Adrenal gland (tissue), 12 donors: ENCODE results near the gene ISCA1. TPM values are rescaled to one million over a fixed set of nuclear protein-coding genes. Genes with fewer than 3 reads are reported as not detected.

Source experiments
- DNase-seq, 7 donors: peaks; one replicate each; pipeline ENCODE4 v3.0.0-alpha.2; 2019 to 2020
- H3K27ac ChIP-seq, 5 donors: fragments of 200-600 bp; sonication (generic) in 4 of 5; 1 replicate in 3 of 5; 2 replicates in 2 of 5; pipeline versions ENCODE4 v1.5.1 to v1.8.0; 2016 to 2020; ENCODE audit warnings: mild to moderate bottlenecking in 1 of 5
- H3K27me3 ChIP-seq: fragments of 200-600 bp; 2 replicates; pipeline ENCODE4 v1.8.0; 2021
- H3K36me3 ChIP-seq, 2 donors: fragments of 200-600 bp; replicated peaks in 1 of 2; 1 replicate in 1 of 2; 2 replicates in 1 of 2; pipeline versions ENCODE4 v1.5.1 to v1.8.0; 2018 to 2022
- H3K4me1 ChIP-seq, 2 donors: fragments of 200-600 bp; replicated peaks in 1 of 2; 1 replicate in 1 of 2; 2 replicates in 1 of 2; pipeline versions ENCODE4 v1.5.1 to v1.8.0; 2018 to 2021
- H3K4me3 ChIP-seq, 4 donors: fragments of 200-600 bp; sonication (generic) in 3 of 4; one replicate each; pipeline ENCODE4 v1.5.1; 2016 to 2018
- H3K9me3 ChIP-seq, 3 donors: fragments of 200-600 bp; sonication (generic) in 1 of 3; replicated peaks in 1 of 3; 1 replicate in 2 of 3; 2 replicates in 1 of 3; pipeline versions ENCODE4 v1.5.1 to v1.8.0; 2016 to 2021
- POLR2A ChIP-seq, 2 donors: fragments of 450-650 bp; IDR thresholded peaks; one replicate each; pipeline ENCODE4 v1.6.1; 2017; ENCODE audit warnings: antibody characterized with exemption in 2 of 2, mild to moderate bottlenecking in 2 of 2, moderate library complexity in 1 of 2
- whole genome bisulfite sequencing, 4 donors: extraction: QIAGEN DNeasy Blood & Tissue Kit in 2 of 4; methylation state at CpG; one replicate each; pipeline versions ENCODE4 v1.1.5 to v1.1.7; 2013 to 2017; 5-methylcytosine and 5-hydroxymethylcytosine counted together
- intact Hi-C, 2 donors: fragments of 100-400 bp; cut with DNase I; formaldehyde crosslinking; loops; one replicate each; pipeline versions ENCODE4 v1.14.1 to v1.15.0; 2022 to 2023
- polyA plus RNA-seq, 3 donors: library from polyadenylated mRNA; stranded (reverse); fragments of 200-250 nt in 2 of 3; fragments of 350-450 nt in 1 of 3; fragmentation: Illumina TruSeq in 1 of 3; extraction: RNeasy Lipid Tissue Mini Kit (QIAGEN cat#74804) in 1 of 3; gene quantifications; one replicate each; pipeline ENCODE4 v1.2.3, GENCODE V29; 2013 to 2014
- total RNA-seq, 9 donors: library from RNA; depleted of rRNA in 4 of 9; stranded (reverse); fragments of >200 nt in 4 of 9; fragments of 120-200 nt in 1 of 9; fragmentation: NEBNext Ultra II Directional in 1 of 9; extraction: Animal tissue kit (Norgen Biotek cat#: 25700) in 1 of 9; gene quantifications; one replicate each; pipeline versions ENCODE4 v1.1.0 to v1.2.4, GENCODE V29; 2013 to 2023
- TF ChIP-seq, protein P1 (sequence below), 6 experiments: fragments of 450-650 bp in 4 of 6; fragments of 200-600 bp in 2 of 6; sonication (generic) in 1 of 6; IDR thresholded peaks; 1 replicate in 5 of 6; 2 replicates in 1 of 6; pipeline versions ENCODE4 v1.5.1 to v1.8.0; 2016 to 2021; ENCODE audit warnings: antibody characterized with exemption in 6 of 6, mild to moderate bottlenecking in 2 of 6, moderate library complexity in 1 of 6
- donor health status: healthy with polysubstance abuse.
- donor health status: Bipolar disorder and iron deficiency.
- donor health status: DM: yes; HTN: yes; CAD: no.
- donor health status: DM: no; HTN: no; CAD: no.
- donor health status: DM: no; HTN: no; CAD: no.
- donor health status: DM: yes; HTN: yes; CAD: no.

ISCA1 gene
- total and polyA plus RNA-seq, 12 donors: 16.3 to 128 (median 50.7) TPM

DNA sequence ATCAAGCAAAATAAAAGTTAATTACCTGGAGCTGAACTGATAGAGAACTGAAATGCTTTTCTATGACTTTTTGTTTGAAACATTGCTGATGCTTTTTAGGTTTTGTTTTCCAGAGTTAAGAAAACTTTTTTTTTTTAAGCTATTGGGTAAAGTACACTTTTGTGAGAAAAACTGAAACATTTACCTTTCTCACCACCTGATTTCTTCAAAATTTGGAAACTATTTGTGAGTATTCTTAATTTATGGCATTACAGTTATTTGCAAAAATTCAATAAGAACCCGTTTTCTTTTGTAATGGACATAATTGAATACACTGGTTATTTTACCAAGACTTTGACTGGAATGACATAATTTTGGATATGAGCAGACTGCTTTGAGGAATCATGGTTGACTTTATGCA lies 29.5 kb downstream of the ISCA1 start:
- no peak overlapping the region for H3K27ac ChIP-seq
- peaks cover 0 to 9% (median 0%) of the 10 kb centered on the region in 3 donors for H3K9me3 ChIP-seq
- no peaks in the 10 kb centered on the region for H3K36me3 ChIP-seq
- TF ChIP-seq POLR2A (IDR thresholded peaks at IDR 0.05): no peak
- TF ChIP-seq, protein P1, sequence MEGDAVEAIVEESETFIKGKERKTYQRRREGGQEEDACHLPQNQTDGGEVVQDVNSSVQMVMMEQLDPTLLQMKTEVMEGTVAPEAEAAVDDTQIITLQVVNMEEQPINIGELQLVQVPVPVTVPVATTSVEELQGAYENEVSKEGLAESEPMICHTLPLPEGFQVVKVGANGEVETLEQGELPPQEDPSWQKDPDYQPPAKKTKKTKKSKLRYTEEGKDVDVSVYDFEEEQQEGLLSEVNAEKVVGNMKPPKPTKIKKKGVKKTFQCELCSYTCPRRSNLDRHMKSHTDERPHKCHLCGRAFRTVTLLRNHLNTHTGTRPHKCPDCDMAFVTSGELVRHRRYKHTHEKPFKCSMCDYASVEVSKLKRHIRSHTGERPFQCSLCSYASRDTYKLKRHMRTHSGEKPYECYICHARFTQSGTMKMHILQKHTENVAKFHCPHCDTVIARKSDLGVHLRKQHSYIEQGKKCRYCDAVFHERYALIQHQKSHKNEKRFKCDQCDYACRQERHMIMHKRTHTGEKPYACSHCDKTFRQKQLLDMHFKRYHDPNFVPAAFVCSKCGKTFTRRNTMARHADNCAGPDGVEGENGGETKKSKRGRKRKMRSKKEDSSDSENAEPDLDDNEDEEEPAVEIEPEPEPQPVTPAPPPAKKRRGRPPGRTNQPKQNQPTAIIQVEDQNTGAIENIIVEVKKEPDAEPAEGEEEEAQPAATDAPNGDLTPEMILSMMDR (IDR thresholded peaks at IDR 0.05): no peak
- no peaks in the 10 kb centered on the region for H3K4me1 ChIP-seq
- DNase-seq: no peak
- no peaks in the 10 kb centered on the region for H3K27me3 ChIP-seq
- intact Hi-C loops: no loop called here
- no peak overlapping the region for H3K4me3 ChIP-seq
- WGBS, 4 donors: 87 to 96% (median 91%) methylated on average over 1 of the region's 1 CpG

DNA sequence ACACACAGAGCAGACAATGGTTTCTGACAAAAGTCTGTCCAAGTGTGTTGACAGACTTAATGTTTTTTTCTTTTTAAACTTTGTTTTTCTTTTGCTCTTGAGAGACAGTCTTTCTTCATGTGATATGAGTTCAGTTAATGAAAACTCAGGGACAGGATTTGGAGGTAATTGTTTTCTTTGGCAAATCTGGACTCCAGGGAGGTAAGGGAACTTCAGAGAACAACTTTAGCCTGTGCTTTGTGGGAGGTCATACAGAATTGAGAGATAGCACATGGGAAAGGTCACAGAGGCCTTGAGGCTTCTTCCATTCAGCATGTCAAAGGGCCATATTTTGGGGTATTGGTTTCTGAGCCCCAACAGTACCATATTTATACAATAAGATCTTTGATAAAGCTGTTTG lies 32.2 kb downstream of the ISCA1 start:
- no peak for DNase-seq
- Histone ChIP-seq H3K27ac (no peak overlapping the region), H3K4me3 (no peak overlapping the region), H3K4me1 (no peaks in the 10 kb centered on the region), H3K36me3 (no peaks in the 10 kb centered on the region), H3K27me3 (no peaks in the 10 kb centered on the region), H3K9me3 (peaks cover 0 to 9% (median 0%) of the 10 kb centered on the region in 3 donors)
- TF ChIP-seq, protein P1 (IDR thresholded peaks at IDR 0.05): no peak
- no peak for TF ChIP-seq POLR2A (IDR thresholded peaks at IDR 0.05)
- intact Hi-C loops: no loop called here

DNA sequence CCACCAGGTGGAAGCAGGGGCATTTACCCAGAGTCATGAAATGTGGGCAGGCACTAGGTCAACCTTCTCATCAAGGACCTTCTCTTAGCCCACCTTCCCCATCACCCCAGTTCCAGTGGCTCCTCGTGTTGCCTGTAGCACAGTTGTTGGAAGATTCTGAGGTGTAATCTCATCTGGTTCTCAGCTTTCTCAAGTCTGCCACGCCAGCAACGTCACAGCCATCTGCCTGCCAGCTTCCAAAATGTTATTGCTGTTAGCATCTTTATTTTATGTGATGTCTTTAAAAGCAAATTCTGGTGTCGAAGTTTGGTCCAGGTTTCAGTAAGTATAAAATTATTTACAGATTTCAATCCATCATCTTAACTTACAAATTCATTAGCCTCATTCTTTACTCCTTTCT lies 33.6 kb downstream of the ISCA1 start:
- no peak for TF ChIP-seq POLR2A (IDR thresholded peaks at IDR 0.05)
- TF ChIP-seq, protein P1 (IDR thresholded peaks at IDR 0.05): no peak
- no peak for DNase-seq
- intact Hi-C loops: no loop called here
- WGBS, 4 donors: 74 to 92% (median 86%) methylated on average over 4 of the region's 4 CpGs
- Histone ChIP-seq H3K4me1 (no peaks in the 10 kb centered on the region), H3K27ac (no peak overlapping the region), H3K9me3 (peaks cover 0 to 9% (median 0%) of the 10 kb centered on the region in 3 donors), H3K4me3 (no peak overlapping the region), H3K27me3 (no peaks in the 10 kb centered on the region), H3K36me3 (no peaks in the 10 kb centered on the region)

DNA sequence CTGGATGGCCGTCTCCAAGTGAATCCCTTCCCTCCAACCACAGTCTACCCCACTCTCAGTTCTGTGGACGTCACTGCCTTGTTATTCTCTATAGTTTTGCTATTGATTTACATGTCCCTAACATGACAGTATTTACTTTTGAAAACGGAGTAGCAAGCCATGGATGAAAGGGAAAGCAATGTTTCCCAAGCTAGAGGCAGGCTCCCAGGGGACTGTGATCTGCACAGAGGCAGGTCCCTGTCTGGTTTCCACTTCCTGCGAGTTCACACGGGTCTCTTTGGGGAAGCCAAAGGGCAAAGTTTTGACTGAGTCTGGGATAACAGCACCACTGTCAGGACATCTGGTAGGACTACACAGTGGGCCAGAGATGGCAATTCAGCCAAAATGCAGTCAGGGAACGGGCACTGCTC lies 35.6 kb downstream of the ISCA1 start:
- TF ChIP-seq, protein P1 (IDR thresholded peaks at IDR 0.05): peak in 1 of 6 experiments; percentile 9
- TF ChIP-seq POLR2A (IDR thresholded peaks at IDR 0.05): no peak
- no peaks in the 10 kb centered on the region for H3K9me3 ChIP-seq
- H3K4me3 ChIP-seq: no peak overlapping the region
- H3K36me3 ChIP-seq: no peaks in the 10 kb centered on the region
- intact Hi-C loops: no loop called here
- H3K27me3 ChIP-seq: no peaks in the 10 kb centered on the region
- no peaks in the 10 kb centered on the region for H3K4me1 ChIP-seq
- 46 to 57% (median 52%) methylated on average over 6 of the region's 6 CpGs for WGBS, 4 donors
- H3K27ac ChIP-seq: no peak overlapping the region
- DNase-seq: peak in 6 of 7 donors; percentile 19 to 61 (median 36)
